Measurements from ENCODE around the gene CNPY3.

DNA sequence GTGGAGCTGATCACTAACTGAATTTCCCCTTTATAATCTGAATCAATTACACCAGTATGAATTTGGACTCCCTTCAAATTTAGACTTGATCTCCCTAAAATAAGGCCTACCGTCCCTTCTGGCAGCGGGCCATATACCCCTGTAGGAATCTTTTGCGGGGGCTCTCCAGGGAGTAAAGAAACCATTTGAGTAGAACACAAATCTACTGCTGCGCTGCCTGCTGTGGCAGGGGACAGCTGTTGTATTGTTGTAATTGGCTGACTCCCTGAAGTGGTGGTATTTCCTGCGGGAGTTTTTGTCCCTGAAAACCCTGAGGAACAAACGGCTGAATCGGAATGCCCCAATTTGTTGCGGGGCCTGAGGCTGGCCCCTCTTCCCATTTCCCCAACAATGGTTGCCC, 29.4 kb upstream of the CNPY3 start:
- TF ChIP-seq, protein P1, sequence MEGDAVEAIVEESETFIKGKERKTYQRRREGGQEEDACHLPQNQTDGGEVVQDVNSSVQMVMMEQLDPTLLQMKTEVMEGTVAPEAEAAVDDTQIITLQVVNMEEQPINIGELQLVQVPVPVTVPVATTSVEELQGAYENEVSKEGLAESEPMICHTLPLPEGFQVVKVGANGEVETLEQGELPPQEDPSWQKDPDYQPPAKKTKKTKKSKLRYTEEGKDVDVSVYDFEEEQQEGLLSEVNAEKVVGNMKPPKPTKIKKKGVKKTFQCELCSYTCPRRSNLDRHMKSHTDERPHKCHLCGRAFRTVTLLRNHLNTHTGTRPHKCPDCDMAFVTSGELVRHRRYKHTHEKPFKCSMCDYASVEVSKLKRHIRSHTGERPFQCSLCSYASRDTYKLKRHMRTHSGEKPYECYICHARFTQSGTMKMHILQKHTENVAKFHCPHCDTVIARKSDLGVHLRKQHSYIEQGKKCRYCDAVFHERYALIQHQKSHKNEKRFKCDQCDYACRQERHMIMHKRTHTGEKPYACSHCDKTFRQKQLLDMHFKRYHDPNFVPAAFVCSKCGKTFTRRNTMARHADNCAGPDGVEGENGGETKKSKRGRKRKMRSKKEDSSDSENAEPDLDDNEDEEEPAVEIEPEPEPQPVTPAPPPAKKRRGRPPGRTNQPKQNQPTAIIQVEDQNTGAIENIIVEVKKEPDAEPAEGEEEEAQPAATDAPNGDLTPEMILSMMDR (IDR thresholded peaks at IDR 0.05 in 2 of 3, conservative IDR thresholded peaks at IDR 0.05 in 1 of 3; ENCODE audit: control insufficient read depth in 2 of 3, extremely low read depth in 1 of 3, insufficient read depth in 1 of 3, low read depth in 3 of 3, low read length in 3 of 3), result no peak
- TF ChIP-seq GABPA (IDR thresholded peaks at IDR 0.05; ENCODE audit: low read depth) (no peak), ZNF274 (IDR thresholded peaks at IDR 0.05; ENCODE audit: insufficient read depth, insufficient read length) (no peak), EZH2 (IDR thresholded peaks at IDR 0.05; ENCODE audit: borderline replicate concordance, control insufficient read depth, low read depth, low read length) (no peak), SP1 (IDR thresholded peaks at IDR 0.05; ENCODE audit: low read depth, low read length) (no peak)
- TF ChIP-seq, protein P2, sequence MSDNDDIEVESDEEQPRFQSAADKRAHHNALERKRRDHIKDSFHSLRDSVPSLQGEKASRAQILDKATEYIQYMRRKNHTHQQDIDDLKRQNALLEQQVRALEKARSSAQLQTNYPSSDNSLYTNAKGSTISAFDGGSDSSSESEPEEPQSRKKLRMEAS (IDR thresholded peaks at IDR 0.05; ENCODE audit: low read depth, low read length), result no peak

Measured in GM12878 (cell line).